Endothelial cell (in vitro differentiated cells): ENCODE results near the gene SORCS2. TPM values are rescaled to one million over a fixed set of nuclear protein-coding genes. Genes with fewer than 3 reads are reported as not detected.

ENCODE experiments used
- DNase-seq: peaks from one replicate; pipeline ENCODE4 v3.0.0; 2021; ENCODE audit warnings: low spot score
- H3K27ac Mint-ChIP-seq: one replicate; pipeline ENCODE4 v1.8.0; 2021; ENCODE audit warnings: mixed read lengths, inconsistent platforms; ENCODE audit not compliant: unreplicated experiment
- H3K27me3 Mint-ChIP-seq: one replicate; pipeline ENCODE4 v1.8.0; 2021; ENCODE audit warnings: mild to moderate bottlenecking, moderate library complexity, mixed read lengths, inconsistent platforms; ENCODE audit not compliant: unreplicated experiment
- H3K36me3 Mint-ChIP-seq: one replicate; pipeline ENCODE4 v1.8.0; 2021; ENCODE audit warnings: mild to moderate bottlenecking, low read depth, mixed read lengths, inconsistent platforms; ENCODE audit not compliant: unreplicated experiment
- H3K4me1 Mint-ChIP-seq: one replicate; pipeline ENCODE4 v1.8.0; 2021; ENCODE audit warnings: mild to moderate bottlenecking, mixed read lengths, inconsistent platforms; ENCODE audit not compliant: unreplicated experiment
- H3K4me3 Mint-ChIP-seq: one replicate; pipeline ENCODE4 v1.8.0; 2021; ENCODE audit warnings: mild to moderate bottlenecking, mixed read lengths, inconsistent platforms; ENCODE audit not compliant: unreplicated experiment
- H3K9me3 Mint-ChIP-seq: one replicate; pipeline ENCODE4 v1.8.0; 2021; ENCODE audit warnings: mixed read lengths, inconsistent platforms; ENCODE audit not compliant: unreplicated experiment
- CTCF ChIP-seq: fragments of 200-600 bp; sonication (generic); IDR thresholded peaks from one replicate; pipeline ENCODE4 v1.5.0; 2021; ENCODE audit warnings: antibody characterized with exemption; ENCODE audit not compliant: unreplicated experiment
- total RNA-seq: library from RNA; stranded (reverse); fragmentation: NEBNext Ultra II Directional; extraction: Animal tissue kit (Norgen Biotek cat#: 25700); gene quantifications from one replicate; pipeline ENCODE4 v1.2.1, GENCODE V29; 2021; ENCODE audit not compliant: unreplicated experiment

SORCS2 gene
- total RNA-seq, 1 donor from 2014 or later: 1.3 TPM

GRCh38 chr4:7356667-7357310 is 164.5 kb downstream of the SORCS2 start:
- H3K27me3 Mint-ChIP-seq: peaks cover under 1% of the 10 kb centered on the region
- H3K4me3 Mint-ChIP-seq: no peak overlapping the region
- no peaks in the 10 kb centered on the region for H3K9me3 Mint-ChIP-seq
- H3K4me1 Mint-ChIP-seq: no peaks in the 10 kb centered on the region
- H3K36me3 Mint-ChIP-seq: no peaks in the 10 kb centered on the region
- no peak for TF ChIP-seq CTCF
- no peak overlapping the region for H3K27ac Mint-ChIP-seq
- no peak for DNase-seq

GRCh38 chr4:7357323-7357722 is 165.0 kb downstream of the SORCS2 start:
- no peak for TF ChIP-seq CTCF
- H3K27ac Mint-ChIP-seq: no peak overlapping the region
- H3K27me3 Mint-ChIP-seq: no peaks in the 10 kb centered on the region
- H3K9me3 Mint-ChIP-seq: no peaks in the 10 kb centered on the region
- no peak for DNase-seq
- H3K4me1 Mint-ChIP-seq: no peaks in the 10 kb centered on the region
- H3K4me3 Mint-ChIP-seq: no peak overlapping the region
- no peaks in the 10 kb centered on the region for H3K36me3 Mint-ChIP-seq

- no peak for TF ChIP-seq CTCF
- no peaks in the 10 kb centered on the region for H3K36me3 Mint-ChIP-seq
- H3K27me3 Mint-ChIP-seq: no peaks in the 10 kb centered on the region
- H3K9me3 Mint-ChIP-seq: no peaks in the 10 kb centered on the region
- H3K4me1 Mint-ChIP-seq: no peaks in the 10 kb centered on the region
- H3K4me3 Mint-ChIP-seq: no peak overlapping the region
- DNase-seq: no peak
- H3K27ac Mint-ChIP-seq: no peak overlapping the region
Measured at GRCh38 chr4:7358100-7358735, 165.9 kb downstream of the SORCS2 start.

- Mint-ChIP-seq H3K27me3 (no peaks in the 10 kb centered on the region), H3K4me3 (no peak overlapping the region), H3K36me3 (no peaks in the 10 kb centered on the region), H3K4me1 (no peaks in the 10 kb centered on the region), H3K27ac (no peak overlapping the region), H3K9me3 (no peaks in the 10 kb centered on the region)
- no peak for DNase-seq
- TF ChIP-seq CTCF: no peak
Measured at GRCh38 chr4:7359400-7360062, 167.2 kb downstream of the SORCS2 start.

GRCh38 chr4:7360806-7361205 is 168.5 kb downstream of the SORCS2 start:
- Mint-ChIP-seq H3K4me3 (no peak overlapping the region), H3K9me3 (no peaks in the 10 kb centered on the region)

More at GRCh38 chr4:7360806-7361205, 168.5 kb downstream of the SORCS2 start:
- no peak for DNase-seq
- no peak for TF ChIP-seq CTCF
- H3K27me3 Mint-ChIP-seq: no peaks in the 10 kb centered on the region
- H3K27ac Mint-ChIP-seq: no peak overlapping the region
- H3K36me3 Mint-ChIP-seq: no peaks in the 10 kb centered on the region
- no peaks in the 10 kb centered on the region for H3K4me1 Mint-ChIP-seq
